Endothelial cell (in vitro differentiated cells): Measurements from ENCODE around the gene H6PD. TPM values are rescaled to one million over a fixed set of nuclear protein-coding genes. Genes with fewer than 3 reads are reported as not detected.
A peak's percentile ranks its signal among the peaks of the same experiment; 100 is the strongest.

Experiments used
- DNase-seq: peaks from one replicate; pipeline ENCODE4 v3.0.0; 2021; ENCODE audit warnings: low spot score
- H3K27ac Mint-ChIP-seq: one replicate; pipeline ENCODE4 v1.8.0; 2021; ENCODE audit warnings: mixed read lengths, inconsistent platforms; ENCODE audit not compliant: unreplicated experiment
- H3K27me3 Mint-ChIP-seq: one replicate; pipeline ENCODE4 v1.8.0; 2021; ENCODE audit warnings: mild to moderate bottlenecking, moderate library complexity, mixed read lengths, inconsistent platforms; ENCODE audit not compliant: unreplicated experiment
- H3K36me3 Mint-ChIP-seq: one replicate; pipeline ENCODE4 v1.8.0; 2021; ENCODE audit warnings: mild to moderate bottlenecking, low read depth, mixed read lengths, inconsistent platforms; ENCODE audit not compliant: unreplicated experiment
- H3K4me1 Mint-ChIP-seq: one replicate; pipeline ENCODE4 v1.8.0; 2021; ENCODE audit warnings: mild to moderate bottlenecking, mixed read lengths, inconsistent platforms; ENCODE audit not compliant: unreplicated experiment
- H3K4me3 Mint-ChIP-seq: one replicate; pipeline ENCODE4 v1.8.0; 2021; ENCODE audit warnings: mild to moderate bottlenecking, mixed read lengths, inconsistent platforms; ENCODE audit not compliant: unreplicated experiment
- H3K9me3 Mint-ChIP-seq: one replicate; pipeline ENCODE4 v1.8.0; 2021; ENCODE audit warnings: mixed read lengths, inconsistent platforms; ENCODE audit not compliant: unreplicated experiment
- CTCF ChIP-seq: fragments of 200-600 bp; sonication (generic); IDR thresholded peaks from one replicate; pipeline ENCODE4 v1.5.0; 2021; ENCODE audit warnings: antibody characterized with exemption; ENCODE audit not compliant: unreplicated experiment
- total RNA-seq: library from RNA; stranded (reverse); fragmentation: NEBNext Ultra II Directional; extraction: Animal tissue kit (Norgen Biotek cat#: 25700); gene quantifications from one replicate; pipeline ENCODE4 v1.2.1, GENCODE V29; 2021; ENCODE audit not compliant: unreplicated experiment

The H6PD gene
- total RNA-seq, 1 donor from 2014 or later: 18.6 TPM

- H3K36me3 Mint-ChIP-seq: peaks cover 9% of the 10 kb centered on the region
- no peaks in the 10 kb centered on the region for H3K9me3 Mint-ChIP-seq
- no peak overlapping the region for H3K4me3 Mint-ChIP-seq
- no peak for DNase-seq
- peaks cover 13% of the 10 kb centered on the region for H3K4me1 Mint-ChIP-seq
- no peak for TF ChIP-seq CTCF
- H3K27ac Mint-ChIP-seq: no peak overlapping the region
- peaks cover 4% of the 10 kb centered on the region for H3K27me3 Mint-ChIP-seq
Measured at GRCh38 chr1:9300573-9300972, 66.0 kb downstream of the H6PD start.

GRCh38 chr1:9302745-9303524 is 68.4 kb downstream of the H6PD start:
- Mint-ChIP-seq H3K4me1 (peaks cover 11% of the 10 kb centered on the region), H3K27ac (peak overlapping the region; percentile 81), H3K36me3 (peaks cover 6% of the 10 kb centered on the region), H3K4me3 (no peak overlapping the region), H3K27me3 (peaks cover 4% of the 10 kb centered on the region), H3K9me3 (no peaks in the 10 kb centered on the region)
- TF ChIP-seq CTCF: no peak
- DNase-seq: no peak

- no peak overlapping the region for H3K27ac Mint-ChIP-seq
- no peak for DNase-seq
- H3K27me3 Mint-ChIP-seq: peaks cover 5% of the 10 kb centered on the region
- H3K4me1 Mint-ChIP-seq: peaks cover 11% of the 10 kb centered on the region
- no peak for TF ChIP-seq CTCF
- H3K9me3 Mint-ChIP-seq: no peaks in the 10 kb centered on the region
- peaks cover 6% of the 10 kb centered on the region for H3K36me3 Mint-ChIP-seq
- H3K4me3 Mint-ChIP-seq: no peak overlapping the region
Measured at GRCh38 chr1:9303916-9304315, 69.3 kb downstream of the H6PD start.

DNA sequence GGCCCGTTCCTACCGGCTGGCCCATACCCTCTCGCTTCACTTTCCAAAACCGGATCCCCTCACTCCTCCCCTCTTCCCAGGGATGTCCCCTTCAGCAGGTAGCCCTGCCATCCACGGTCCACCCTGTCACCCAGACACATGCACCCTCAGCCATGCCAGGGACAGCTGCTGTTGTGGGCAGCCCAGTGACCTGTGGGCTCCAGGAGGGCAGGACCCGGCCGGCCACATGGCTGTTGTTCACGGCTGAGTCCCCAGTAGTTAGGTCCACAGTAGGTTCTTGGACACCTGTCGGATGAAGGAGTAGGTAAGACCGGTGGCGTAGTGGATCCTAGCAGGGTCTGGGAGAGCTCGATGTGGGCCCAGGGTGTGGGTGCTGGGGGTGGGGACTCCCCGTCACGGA is 70.6 kb downstream of the H6PD start:
- DNase-seq: no peak
- H3K27me3 Mint-ChIP-seq: peaks cover 10% of the 10 kb centered on the region
- no peak for TF ChIP-seq CTCF
- H3K9me3 Mint-ChIP-seq: no peaks in the 10 kb centered on the region
- H3K4me3 Mint-ChIP-seq: no peak overlapping the region
- no peak overlapping the region for H3K27ac Mint-ChIP-seq
- H3K36me3 Mint-ChIP-seq: peaks cover 6% of the 10 kb centered on the region
- peaks cover 11% of the 10 kb centered on the region for H3K4me1 Mint-ChIP-seq

DNA sequence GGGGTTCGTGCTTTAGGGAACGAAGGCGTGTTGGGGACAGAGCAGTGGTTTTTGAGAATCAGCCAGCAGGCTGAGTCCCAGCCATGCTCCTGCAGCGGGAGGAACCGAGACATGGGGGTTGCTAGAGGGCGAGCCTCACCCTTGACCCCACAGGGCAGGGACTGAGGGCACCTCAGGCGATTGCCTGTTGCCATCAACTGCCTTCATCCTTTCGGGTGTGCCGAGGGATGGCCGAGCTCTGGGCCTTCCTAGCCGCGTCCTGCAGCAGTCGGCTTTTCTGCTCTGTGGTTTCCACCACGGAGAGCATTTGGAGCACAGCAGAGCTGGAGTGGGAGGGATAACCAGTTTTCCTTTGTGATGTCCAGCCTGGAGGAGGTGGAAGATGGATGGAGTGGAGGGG is 71.4 kb downstream of the H6PD start:
- H3K9me3 Mint-ChIP-seq: no peaks in the 10 kb centered on the region
- peaks cover 6% of the 10 kb centered on the region for H3K36me3 Mint-ChIP-seq
- H3K4me1 Mint-ChIP-seq: peaks cover 11% of the 10 kb centered on the region
- H3K27me3 Mint-ChIP-seq: peaks cover 7% of the 10 kb centered on the region
- H3K4me3 Mint-ChIP-seq: no peak overlapping the region
- no peak for TF ChIP-seq CTCF
- DNase-seq: no peak
- no peak overlapping the region for H3K27ac Mint-ChIP-seq
